Muscle layer of colon (tissue), 2 donors: ENCODE data around the gene SPATS2L.

Source experiments
- H3K27ac ChIP-seq: one replicate; pipeline ENCODE4 v1.7.0; 2013; ENCODE audit warnings: low read depth, mild to moderate bottlenecking, low read length, moderate library complexity
- H3K27me3 ChIP-seq, 2 donors: one replicate each; pipeline ENCODE4 v1.7.0; 2013; ENCODE audit warnings: low read length in 2 of 2, mild to moderate bottlenecking in 2 of 2; ENCODE audit not compliant: insufficient read depth in 2 of 2, control insufficient read depth in 1 of 2
- H3K36me3 ChIP-seq: one replicate; pipeline ENCODE4 v1.7.0; 2013; ENCODE audit warnings: mild to moderate bottlenecking, low read length; ENCODE audit not compliant: insufficient read depth
- H3K4me1 ChIP-seq: one replicate; pipeline ENCODE4 v1.7.0; 2013; ENCODE audit warnings: mild to moderate bottlenecking, low read length; ENCODE audit not compliant: insufficient read depth
- H3K4me3 ChIP-seq, 2 donors: one replicate each; pipeline ENCODE4 v1.7.0; 2013; ENCODE audit warnings: low read length in 2 of 2, low read depth in 1 of 2, mild to moderate bottlenecking in 1 of 2, moderate library complexity in 1 of 2
- H3K9ac ChIP-seq: one replicate; pipeline ENCODE4 v1.7.0; 2013; ENCODE audit warnings: low read length
- H3K9me3 ChIP-seq: one replicate; pipeline ENCODE4 v1.7.0; 2013; ENCODE audit warnings: mild to moderate bottlenecking, low read length
- donor health status: abdominal sarcoma.
- donor health status: Adenocarcinoma of cecum.

SPATS2L gene

GRCh38 chr2:200298816-200299215, 7.7 kb upstream of the SPATS2L start:
- no peaks in the 10 kb centered on the region for H3K27me3 ChIP-seq
- no peaks in the 10 kb centered on the region for H3K4me1 ChIP-seq
- H3K9ac ChIP-seq: no peak overlapping the region
- H3K4me3 ChIP-seq: no peak overlapping the region
- no peaks in the 10 kb centered on the region for H3K36me3 ChIP-seq
- no peak overlapping the region for H3K27ac ChIP-seq
- H3K9me3 ChIP-seq: no peaks in the 10 kb centered on the region

GRCh38 chr2:200300065-200300464, 6.4 kb upstream of the SPATS2L start:
- Histone ChIP-seq H3K4me3 (no peak overlapping the region), H3K9ac (no peak overlapping the region), H3K27me3 (no peaks in the 10 kb centered on the region), H3K27ac (no peak overlapping the region), H3K36me3 (no peaks in the 10 kb centered on the region), H3K9me3 (no peaks in the 10 kb centered on the region), H3K4me1 (no peaks in the 10 kb centered on the region)

- no peak overlapping the region for H3K27ac ChIP-seq
- H3K36me3 ChIP-seq: no peaks in the 10 kb centered on the region
- no peaks in the 10 kb centered on the region for H3K9me3 ChIP-seq
- no peak overlapping the region for H3K4me3 ChIP-seq
- no peaks in the 10 kb centered on the region for H3K27me3 ChIP-seq
- H3K4me1 ChIP-seq: no peaks in the 10 kb centered on the region
- H3K9ac ChIP-seq: no peak overlapping the region
Measured at GRCh38 chr2:200300638-200301314, 5.7 kb upstream of the SPATS2L start.

GRCh38 chr2:200301953-200302858, 4.3 kb upstream of the SPATS2L start:
- no peaks in the 10 kb centered on the region for H3K36me3 ChIP-seq
- H3K4me3 ChIP-seq: no peak overlapping the region
- no peaks in the 10 kb centered on the region for H3K4me1 ChIP-seq
- H3K9me3 ChIP-seq: no peaks in the 10 kb centered on the region
- H3K9ac ChIP-seq: no peak overlapping the region
- no peak overlapping the region for H3K27ac ChIP-seq
- H3K27me3 ChIP-seq: no peaks in the 10 kb centered on the region

- no peaks in the 10 kb centered on the region for H3K9me3 ChIP-seq
- H3K27ac ChIP-seq: no peak overlapping the region
- no peaks in the 10 kb centered on the region for H3K36me3 ChIP-seq
- H3K27me3 ChIP-seq: no peaks in the 10 kb centered on the region
- no peaks in the 10 kb centered on the region for H3K4me1 ChIP-seq
- H3K9ac ChIP-seq: no peak overlapping the region
- H3K4me3 ChIP-seq: no peak overlapping the region
Measured at GRCh38 chr2:200302940-200303727, 3.4 kb upstream of the SPATS2L start.

- Histone ChIP-seq H3K36me3 (no peaks in the 10 kb centered on the region), H3K27me3 (no peaks in the 10 kb centered on the region), H3K9me3 (no peaks in the 10 kb centered on the region), H3K4me1 (peaks cover 14% of the 10 kb centered on the region), H3K27ac (peak overlapping the region; percentile 45), H3K9ac (peak overlapping the region; percentile 69), H3K4me3 (peak overlapping the region; percentile 27 to 96)
Measured at GRCh38 chr2:200305797-200306195, 697 bp upstream of the SPATS2L start.

GRCh38 chr2:200306931-200307723, 634 bp downstream of the SPATS2L start:
- peak overlapping the region; percentile 79 for H3K27ac ChIP-seq
- peaks cover 27% of the 10 kb centered on the region for H3K4me1 ChIP-seq
- no peaks in the 10 kb centered on the region for H3K36me3 ChIP-seq
- H3K4me3 ChIP-seq: peak overlapping the region; percentile 53 to 71
- H3K9ac ChIP-seq: peak overlapping the region; percentile 24
- H3K9me3 ChIP-seq: no peaks in the 10 kb centered on the region
- no peaks in the 10 kb centered on the region for H3K27me3 ChIP-seq

GRCh38 chr2:200307724-200308545, 1.4 kb downstream of the SPATS2L start:
- Histone ChIP-seq H3K27me3 (no peaks in the 10 kb centered on the region), H3K36me3 (no peaks in the 10 kb centered on the region), H3K9me3 (no peaks in the 10 kb centered on the region), H3K27ac (peak overlapping the region; percentile 79), H3K4me3 (peak overlapping the region; percentile 53 to 71), H3K4me1 (peaks cover 30% of the 10 kb centered on the region), H3K9ac (peak overlapping the region; percentile 24)

GRCh38 chr2:200308546-200309295, 2.2 kb downstream of the SPATS2L start:
- Histone ChIP-seq H3K9ac (no peak overlapping the region), H3K27me3 (no peaks in the 10 kb centered on the region), H3K27ac (peak overlapping the region; percentile 53), H3K36me3 (no peaks in the 10 kb centered on the region), H3K4me3 (peak overlapping the region; percentile 53 to 71), H3K4me1 (peaks cover 30% of the 10 kb centered on the region), H3K9me3 (no peaks in the 10 kb centered on the region)
